Stimulated activated CD8-positive, alpha-beta memory T cell treated with anti-CD3 and anti-CD28 coated beads, Interleukin-4, amount 100 ng/mL, for 24 hours (primary cell): ENCODE data around the gene FSIP2.

ENCODE experiments used
- DNase-seq: peaks from one replicate; pipeline ENCODE4 v3.0.0-alpha.2; 2020; ENCODE audit warnings: low read depth

The FSIP2 gene, protein sequence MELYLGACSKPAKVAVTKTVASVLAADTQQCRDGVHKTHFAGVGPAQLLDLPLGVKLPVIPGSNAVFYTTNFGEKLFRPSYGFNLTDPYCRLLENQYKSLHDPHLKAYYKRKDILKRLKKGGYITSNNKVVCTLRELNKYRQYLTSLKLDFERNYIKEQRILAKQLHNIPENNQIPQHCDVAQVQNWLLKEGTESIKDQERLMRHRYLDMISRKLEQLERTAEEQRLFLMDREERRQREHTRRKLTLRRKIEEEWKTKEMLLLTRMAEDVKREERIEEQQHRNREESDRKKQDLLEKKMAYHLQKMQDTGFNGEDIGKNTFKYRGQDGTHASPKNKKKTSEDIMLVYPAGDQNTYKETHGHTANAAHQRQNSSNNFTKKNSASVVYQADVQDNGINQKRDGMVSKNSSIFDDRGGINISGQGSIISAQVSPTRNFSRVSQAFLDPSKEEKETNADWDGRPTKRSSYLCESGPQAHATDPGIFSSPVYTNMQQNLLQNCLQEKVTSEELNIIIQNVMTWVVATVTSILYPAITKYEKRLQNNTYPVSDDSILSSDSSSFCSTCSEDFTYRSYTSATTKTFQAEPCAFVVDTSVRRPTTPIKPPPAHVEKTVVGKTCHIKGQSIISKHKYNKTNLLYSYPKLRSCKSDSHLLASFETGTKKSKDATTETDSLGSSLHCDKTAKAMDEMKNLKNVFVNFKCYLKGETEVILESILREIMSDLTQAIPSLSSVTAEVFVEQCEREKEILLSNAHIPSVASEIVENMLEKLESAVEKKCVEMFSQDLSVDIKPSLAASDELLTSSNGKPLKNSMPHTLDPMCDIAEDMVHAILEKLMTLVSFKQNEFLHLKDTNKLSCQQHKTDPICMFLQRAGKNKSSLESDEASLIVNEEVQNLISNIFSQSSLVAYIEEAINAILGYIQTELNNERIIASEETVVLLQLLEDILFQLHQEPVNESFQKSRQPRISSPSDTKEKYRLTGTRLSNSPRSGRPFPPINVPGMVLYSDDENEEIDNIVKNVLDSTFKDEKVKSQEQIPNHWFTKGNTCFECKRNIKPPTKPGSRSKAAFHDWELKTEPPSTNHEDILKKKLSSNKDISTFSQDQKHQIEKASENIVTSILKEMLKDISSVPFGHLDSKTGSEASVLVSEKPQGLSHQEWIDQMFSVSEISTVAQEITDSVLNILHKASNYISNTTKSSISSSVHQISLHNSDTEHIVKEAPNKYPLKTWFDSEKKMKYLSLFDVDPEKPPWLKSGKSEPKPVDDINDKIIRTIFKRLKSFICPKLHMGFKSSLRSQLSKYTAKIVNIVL (N-terminal part only)

GRCh38 chr2:185738679-185739472 lies at the start of gene FSIP2:
Gene FSIP2, plus strand, starts transcription at chr2:185738804. Its CDS starts 91 bp downstream, at chr2:185738895.
- DNase-seq = no peak

DNA sequence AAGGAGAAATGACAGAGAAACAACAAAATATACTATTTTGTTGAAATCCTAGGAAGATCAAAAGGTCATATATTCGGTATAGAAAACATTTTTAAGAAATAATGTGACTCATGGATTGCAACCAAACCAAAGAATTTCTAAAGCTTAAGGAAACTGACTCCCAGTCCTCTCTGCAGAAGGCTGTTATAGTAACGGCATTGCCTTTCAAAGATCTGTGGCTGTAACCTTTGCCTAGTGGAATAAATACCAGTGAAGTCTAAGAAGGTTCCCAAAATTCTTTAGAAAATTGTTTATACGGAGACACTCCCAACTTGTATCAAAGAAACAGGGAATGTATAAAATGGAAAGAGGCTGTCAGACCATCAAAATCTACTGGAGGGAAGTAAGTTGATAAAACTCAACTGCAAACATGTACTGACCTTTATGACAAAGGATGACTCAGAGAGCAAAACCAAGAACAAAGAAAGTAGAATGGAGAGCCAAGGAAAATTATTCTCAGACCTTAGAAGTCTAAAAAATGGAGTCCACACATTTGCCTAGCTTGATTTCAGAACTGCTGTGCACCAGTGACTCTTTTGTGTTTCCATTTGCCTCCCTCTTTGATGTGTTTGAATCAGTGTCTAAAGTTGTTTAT lies 48.6 kb upstream of the FSIP2 start:
- DNase-seq = no peak

- no peak for DNase-seq
These were observed 42.8 kb upstream of the FSIP2 start for GRCh38 chr2:185695711-185696235.

DNA sequence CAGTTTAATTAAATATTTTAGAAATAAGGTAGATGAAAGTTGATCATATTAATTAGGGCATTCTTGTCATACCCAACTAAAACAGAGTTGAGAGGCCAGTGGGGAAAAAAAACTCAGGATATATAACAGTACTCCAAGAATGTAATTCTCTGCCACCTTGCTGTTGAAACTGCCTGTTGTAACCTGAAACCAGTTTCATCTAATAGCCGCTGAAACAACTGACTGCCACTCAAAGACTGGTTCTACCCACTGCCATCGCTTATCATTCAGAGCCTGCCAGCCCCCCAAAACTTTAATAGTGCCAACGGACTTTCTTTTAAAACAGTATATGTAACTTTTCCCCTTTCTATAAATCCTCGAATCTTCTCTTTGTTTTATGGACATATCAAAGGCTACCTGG lies 37.7 kb upstream of the FSIP2 start:
- DNase-seq = no peak

DNA sequence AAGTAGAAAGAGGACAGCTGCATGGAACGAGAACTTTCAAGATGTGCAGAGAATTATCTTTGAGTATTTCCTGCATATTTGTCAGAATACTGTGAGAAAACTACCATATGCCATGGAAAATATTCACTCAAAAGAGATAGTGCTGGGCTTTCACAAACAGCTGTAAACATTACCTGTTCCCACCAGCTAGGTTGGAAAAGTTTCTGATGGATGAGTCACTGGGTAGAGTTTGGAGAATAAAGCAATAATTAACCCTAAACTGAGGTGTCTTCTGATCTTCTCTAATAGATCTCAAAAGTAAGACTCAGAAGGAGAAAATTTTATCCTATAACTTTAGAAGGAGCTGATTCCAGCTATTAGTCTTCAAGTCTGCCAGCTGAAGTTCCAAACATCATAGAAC lies 3.9 kb upstream of the FSIP2 start:
- no peak for DNase-seq

DNA sequence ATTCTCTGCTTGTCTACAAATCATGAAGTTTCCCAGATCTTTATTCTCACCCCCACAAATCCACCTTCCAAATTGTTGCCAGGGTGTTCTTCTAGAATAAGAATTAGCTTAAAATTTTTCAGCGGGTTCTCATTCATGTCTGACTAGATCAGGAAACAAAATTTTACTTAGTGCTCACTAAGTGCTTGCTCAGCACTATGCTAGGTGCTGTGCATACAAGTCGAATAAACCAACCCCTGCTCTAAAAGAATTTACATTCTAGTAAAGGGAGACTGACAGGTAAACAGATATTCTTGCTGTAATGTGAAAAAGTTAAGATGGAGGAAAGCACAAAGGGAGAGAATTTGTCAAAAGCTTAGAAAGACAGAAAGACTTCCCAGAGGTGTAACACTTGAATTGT lies 2.4 kb upstream of the FSIP2 start:
- no peak for DNase-seq

DNA sequence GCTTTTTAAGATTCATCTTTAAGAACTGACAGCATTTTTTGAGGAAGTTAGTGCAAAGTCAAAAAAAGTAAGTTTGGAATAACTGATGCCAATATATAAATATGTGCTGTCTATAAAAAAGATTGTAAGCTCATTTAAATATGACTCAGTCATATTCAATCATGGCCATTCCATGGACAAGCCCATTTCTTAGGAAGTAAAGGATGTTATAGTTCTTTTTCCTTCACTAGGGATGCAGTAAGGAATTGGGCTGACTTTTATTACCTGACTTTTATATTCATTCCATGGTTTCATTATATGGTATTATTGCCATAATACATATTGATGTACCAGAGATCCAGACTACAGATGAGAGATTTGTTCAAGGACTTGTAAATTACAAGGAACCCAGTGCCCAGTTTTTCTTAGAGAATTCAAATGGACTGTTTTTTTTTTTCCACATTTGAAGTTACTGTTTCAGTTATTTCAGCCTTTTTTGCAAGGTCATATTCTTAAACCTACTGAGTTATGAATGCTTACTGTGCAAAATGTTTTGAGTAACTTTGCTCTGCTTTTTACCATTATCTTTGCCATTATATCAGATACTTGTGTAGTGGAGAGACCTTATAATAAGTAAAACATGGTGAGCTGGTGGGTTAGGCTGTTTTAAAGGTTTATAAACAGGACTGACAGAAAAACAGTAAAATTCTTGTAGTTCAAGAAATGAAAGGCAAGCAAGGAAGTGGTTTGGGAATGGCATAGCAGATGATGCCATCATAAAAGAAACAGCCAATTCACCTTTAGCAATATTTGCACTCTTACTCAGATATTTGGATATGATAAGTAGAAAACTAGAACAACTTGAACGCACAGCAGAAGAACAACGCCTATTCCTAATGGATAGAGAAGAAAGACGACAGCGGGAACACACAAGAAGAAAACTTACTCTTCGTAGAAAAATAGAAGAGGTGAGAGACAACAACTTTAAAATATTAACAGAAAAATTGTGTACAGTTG lies 7.6 kb downstream of the FSIP2 start:
- DNase-seq = no peak

DNA sequence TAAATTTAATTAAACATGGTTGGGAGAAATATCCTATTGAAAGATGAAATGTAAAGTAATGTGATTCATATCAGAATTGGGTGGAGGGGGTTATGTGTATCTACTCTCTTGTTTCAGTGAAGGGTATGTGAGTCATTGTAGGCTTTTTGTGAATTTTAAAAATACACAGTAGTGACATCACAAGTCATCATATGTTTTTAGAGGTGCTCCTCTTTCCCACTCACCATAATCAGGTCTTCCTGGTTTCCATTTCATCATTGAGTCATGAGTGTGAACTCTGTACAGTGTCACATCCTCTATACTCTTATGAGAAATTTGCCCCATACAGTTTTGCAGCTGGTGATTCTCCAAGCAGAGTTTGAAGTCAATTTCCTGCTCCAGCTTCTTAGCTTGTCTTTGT lies 18.8 kb downstream of the FSIP2 start:
- DNase-seq = no peak

DNA sequence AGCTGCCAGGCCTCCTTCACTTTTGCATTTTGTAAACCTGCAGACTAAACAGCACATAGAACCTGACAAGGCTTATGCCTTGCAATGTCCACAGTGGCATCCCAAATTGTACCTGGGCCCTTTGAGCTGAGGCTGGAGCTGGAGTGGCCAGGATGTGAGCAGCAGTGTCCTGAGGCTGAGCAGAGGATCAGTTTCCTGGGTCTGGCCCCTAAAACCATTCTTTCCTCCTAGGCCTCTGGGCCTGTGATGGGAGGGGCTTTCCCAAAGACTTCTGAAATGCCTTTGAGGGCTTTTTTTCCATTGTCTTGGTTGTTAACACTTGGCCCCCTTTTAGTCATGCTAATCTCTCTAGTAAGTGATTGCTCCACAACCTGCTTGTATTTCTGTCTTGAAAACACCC lies 32.8 kb downstream of the FSIP2 start:
- no peak for DNase-seq

DNA sequence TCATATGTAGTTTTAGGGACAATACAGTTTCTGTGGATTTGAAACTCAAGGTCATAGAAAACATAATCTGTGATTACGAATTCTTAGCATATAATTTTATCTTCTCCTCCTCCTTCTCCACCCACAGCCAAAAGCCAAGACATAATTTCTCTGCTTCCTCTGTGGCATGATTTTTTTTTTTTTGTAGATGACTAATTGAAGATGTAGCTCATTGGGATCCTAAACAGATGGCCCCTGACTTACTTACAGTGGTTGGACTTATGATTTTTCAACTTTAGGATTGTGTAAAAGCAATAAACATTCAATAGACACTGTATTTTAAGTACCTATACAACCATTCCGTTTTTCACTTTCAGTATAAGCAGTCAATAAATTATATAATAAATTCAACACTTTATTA lies 42.3 kb downstream of the FSIP2 start:
- no peak for DNase-seq

- DNase-seq = no peak
These were observed 43.7 kb downstream of the FSIP2 start for GRCh38 chr2:185782223-185782769.

GRCh38 chr2:185785156-185785555 lies 46.6 kb downstream of the FSIP2 start:
- DNase-seq = no peak

- DNase-seq = no peak
These were observed 47.4 kb downstream of the FSIP2 start for GRCh38 chr2:185785851-185786473.

- DNase-seq = no peak
These were observed 48.9 kb downstream of the FSIP2 start for GRCh38 chr2:185787227-185788145.

DNA sequence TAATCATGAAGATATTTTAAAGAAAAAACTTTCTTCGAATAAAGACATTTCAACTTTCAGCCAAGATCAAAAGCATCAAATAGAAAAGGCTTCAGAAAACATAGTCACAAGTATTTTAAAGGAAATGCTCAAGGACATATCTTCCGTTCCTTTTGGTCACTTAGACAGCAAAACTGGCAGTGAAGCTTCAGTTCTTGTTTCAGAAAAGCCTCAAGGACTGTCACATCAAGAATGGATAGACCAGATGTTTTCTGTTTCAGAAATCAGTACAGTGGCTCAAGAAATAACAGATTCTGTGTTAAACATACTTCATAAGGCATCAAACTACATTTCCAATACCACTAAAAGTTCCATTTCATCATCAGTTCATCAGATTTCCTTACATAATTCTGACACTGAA lies 51.8 kb downstream of the FSIP2 start:
- DNase-seq = no peak

DNA sequence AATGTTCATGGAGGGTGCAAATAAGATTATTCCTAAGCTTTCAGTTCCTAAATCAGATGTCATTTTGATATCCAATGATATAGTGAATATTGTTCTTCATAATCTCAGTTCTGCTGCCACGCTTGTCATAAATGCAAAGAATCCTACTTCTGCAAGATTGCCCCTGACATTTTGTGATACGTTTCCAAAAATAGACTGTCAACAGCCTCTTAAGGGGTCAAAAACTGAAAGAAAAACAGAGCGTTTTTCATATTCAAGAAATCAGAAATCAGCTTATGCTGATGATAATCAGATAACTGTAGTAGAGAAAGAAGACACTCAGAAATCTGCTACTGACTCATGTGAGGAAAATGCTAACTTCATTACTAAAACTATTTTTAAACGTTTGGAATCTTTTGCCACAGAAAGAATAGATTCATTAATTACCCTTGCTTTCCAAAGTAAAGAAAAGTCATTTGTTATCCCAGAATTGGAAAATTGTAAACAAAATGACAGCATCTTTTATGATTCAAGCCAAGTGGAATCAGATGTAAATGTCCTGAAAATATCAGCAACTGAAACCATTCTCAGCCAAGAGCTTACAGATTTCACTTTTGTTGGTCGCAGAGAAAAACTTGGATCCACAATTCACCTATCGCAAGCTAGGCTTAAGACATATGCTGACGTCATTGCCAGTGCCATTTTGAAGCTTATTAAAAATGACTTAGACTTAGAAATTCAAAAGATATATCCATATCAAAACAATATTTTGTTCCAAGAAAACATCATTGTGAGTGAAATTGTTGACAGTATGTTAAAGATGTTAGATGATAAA lies 55.1 kb downstream of the FSIP2 start:
- DNase-seq = no peak

DNA sequence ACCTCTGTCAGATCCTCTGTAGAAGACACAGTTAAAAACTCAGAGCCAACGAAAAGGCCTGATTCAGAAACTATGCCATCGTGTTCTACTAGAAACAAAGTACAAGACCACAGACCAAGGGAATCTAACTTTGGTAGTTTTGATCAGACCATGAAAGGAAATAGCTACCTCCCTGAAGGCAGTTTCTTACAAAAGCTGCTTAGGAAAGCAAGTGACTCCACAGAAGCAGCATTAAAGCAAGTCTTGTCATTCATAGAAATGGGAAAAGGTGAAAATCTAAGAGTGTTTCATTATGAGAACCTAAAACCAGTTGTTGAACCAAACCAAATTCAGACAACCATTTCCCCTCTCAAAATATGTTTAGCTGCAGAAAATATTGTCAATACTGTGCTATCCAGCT lies 58.2 kb downstream of the FSIP2 start:
- DNase-seq = no peak
